Retina (tissue), 1 donor: ENCODE data around the gene SLC25A2.

Experiments used
- DNase-seq: peaks from one replicate; pipeline ENCODE4 v3.0.0-alpha.2; 2016

The SLC25A2 gene

DNA sequence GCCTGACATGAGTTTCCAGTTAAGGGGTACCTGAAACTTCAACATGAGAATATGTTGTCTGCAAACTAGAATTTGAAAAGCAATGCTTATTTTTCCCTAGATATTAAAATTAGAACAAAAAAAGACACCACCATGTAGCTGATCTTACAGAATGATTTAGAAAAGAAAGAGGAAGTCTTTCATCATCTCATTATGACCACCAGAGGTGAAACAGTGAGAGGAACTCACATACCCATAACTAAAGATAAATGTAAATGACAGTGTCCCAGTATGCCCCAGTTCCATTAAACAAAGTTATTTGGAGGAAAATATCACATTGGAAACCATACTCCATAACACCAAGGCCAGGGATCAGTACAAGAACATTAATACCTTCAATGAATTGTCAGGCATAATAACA lies 9.9 kb upstream of the SLC25A2 start:
- DNase-seq = no peak

- no peak for DNase-seq
Observed at GRCh38 chr5:141306630-141307029, 2.8 kb upstream of the SLC25A2 start.

GRCh38 chr5:141298376-141298775 lies 5.5 kb downstream of the SLC25A2 start:
- no peak for DNase-seq

- DNase-seq = no peak
Observed at GRCh38 chr5:141272906-141273305, 30.9 kb downstream of the SLC25A2 start.

- no peak for DNase-seq
Observed at GRCh38 chr5:141269195-141269594, 34.7 kb downstream of the SLC25A2 start.

GRCh38 chr5:141261238-141261546 lies 42.7 kb downstream of the SLC25A2 start:
- DNase-seq = no peak

DNA sequence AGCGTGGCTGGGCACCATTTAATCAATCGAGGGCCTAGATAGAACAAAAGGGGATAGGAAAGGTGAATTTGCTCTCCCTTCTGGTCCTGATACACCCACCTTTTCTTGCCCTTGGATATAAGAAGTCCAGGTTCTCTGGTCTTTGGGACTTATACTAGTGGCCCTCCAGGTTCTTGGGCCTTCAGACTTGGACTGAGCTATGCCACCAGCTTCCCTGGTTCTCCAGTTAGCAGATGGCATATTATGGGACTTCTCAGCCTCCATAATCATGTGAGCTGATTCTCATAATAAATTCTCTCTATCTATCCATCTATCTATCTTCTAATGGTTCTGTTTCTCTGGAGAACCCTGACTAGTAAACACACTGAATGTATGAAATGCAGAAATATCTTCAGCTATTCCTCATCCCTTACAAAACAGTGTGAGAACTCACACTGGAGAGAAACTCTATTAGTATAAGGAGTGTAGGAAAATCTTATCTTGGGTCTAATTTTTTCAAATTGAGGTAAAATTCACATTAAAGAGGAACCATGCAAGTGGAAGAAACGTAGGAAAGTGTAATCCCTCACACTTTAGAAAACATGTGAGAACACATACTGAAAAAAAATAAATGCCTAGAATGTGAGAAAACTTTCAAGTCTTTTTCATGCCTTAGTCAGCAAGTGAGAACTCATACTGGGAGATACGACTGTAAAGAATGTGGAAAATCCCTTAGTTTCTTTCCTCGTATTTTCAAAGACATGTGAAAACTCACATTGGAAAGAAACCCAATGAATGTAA lies 43.2 kb downstream of the SLC25A2 start:
- no peak for DNase-seq

GRCh38 chr5:141258948-141259347 lies 44.9 kb downstream of the SLC25A2 start:
- no peak for DNase-seq

- DNase-seq = no peak
Observed at GRCh38 chr5:141258464-141258863, 45.4 kb downstream of the SLC25A2 start.
